ENCODE data around the gene BTN3A1. TPM values are rescaled to one million over a fixed set of nuclear protein-coding genes. Genes with fewer than 3 reads are reported as not detected.

Gene BTN3A1
- total and polyA plus RNA-seq, 2 of the 13 experiments (the other 11 are each of a cell fraction or from before 2014, with no cell fraction given): 13.3 to 14.0 TPM

DNA sequence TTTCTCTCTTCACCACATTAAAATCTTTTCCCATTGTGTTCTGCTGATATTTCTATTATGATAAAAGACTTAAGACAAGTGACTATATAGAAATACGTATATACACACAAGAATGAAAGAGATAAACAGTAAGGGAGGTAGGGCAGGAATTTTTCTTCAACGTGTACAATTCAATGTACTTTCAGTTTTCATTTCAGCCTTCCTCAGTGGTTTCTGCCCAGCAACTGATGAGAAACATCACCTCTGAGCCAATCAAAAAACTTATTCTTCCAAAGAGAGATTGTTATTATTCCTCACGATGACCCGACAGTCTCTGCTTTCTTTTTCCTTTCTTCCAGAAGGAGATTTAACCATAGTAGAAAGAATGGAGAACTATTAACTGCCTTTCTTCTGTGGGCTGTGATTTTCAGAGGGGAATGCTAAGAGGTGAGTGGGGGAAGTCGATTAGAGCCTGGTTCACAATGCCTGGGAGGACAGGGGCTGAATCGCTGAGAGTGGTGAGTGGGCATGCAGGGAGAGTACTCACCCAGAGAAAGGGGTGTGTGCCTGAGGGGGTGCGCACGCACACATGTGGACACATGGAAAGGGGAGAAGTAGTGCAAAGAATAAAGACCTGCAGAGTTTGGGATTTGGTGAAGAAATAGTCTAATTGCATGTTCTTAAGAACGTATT is at the start of gene BTN3A1 (continued):
- TF ChIP-seq, protein P1, sequence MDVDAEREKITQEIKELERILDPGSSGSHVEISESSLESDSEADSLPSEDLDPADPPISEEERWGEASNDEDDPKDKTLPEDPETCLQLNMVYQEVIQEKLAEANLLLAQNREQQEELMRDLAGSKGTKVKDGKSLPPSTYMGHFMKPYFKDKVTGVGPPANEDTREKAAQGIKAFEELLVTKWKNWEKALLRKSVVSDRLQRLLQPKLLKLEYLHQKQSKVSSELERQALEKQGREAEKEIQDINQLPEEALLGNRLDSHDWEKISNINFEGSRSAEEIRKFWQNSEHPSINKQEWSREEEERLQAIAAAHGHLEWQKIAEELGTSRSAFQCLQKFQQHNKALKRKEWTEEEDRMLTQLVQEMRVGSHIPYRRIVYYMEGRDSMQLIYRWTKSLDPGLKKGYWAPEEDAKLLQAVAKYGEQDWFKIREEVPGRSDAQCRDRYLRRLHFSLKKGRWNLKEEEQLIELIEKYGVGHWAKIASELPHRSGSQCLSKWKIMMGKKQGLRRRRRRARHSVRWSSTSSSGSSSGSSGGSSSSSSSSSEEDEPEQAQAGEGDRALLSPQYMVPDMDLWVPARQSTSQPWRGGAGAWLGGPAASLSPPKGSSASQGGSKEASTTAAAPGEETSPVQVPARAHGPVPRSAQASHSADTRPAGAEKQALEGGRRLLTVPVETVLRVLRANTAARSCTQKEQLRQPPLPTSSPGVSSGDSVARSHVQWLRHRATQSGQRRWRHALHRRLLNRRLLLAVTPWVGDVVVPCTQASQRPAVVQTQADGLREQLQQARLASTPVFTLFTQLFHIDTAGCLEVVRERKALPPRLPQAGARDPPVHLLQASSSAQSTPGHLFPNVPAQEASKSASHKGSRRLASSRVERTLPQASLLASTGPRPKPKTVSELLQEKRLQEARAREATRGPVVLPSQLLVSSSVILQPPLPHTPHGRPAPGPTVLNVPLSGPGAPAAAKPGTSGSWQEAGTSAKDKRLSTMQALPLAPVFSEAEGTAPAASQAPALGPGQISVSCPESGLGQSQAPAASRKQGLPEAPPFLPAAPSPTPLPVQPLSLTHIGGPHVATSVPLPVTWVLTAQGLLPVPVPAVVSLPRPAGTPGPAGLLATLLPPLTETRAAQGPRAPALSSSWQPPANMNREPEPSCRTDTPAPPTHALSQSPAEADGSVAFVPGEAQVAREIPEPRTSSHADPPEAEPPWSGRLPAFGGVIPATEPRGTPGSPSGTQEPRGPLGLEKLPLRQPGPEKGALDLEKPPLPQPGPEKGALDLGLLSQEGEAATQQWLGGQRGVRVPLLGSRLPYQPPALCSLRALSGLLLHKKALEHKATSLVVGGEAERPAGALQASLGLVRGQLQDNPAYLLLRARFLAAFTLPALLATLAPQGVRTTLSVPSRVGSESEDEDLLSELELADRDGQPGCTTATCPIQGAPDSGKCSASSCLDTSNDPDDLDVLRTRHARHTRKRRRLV (CRISPR knock-in tag; IDR thresholded peaks at IDR 0.05): no peak
- TF ChIP-seq ZNF343 (CRISPR knock-in tag; IDR thresholded peaks at IDR 0.05) (0 out of 2 replicates have a peak, but pooled peaks have one; percentile 28), ATF7 (IDR thresholded peaks at IDR 0.05) (no peak), ATF7 (CRISPR knock-in tag; IDR thresholded peaks at IDR 0.05) (no peak), KAT8 (CRISPR knock-in tag; IDR thresholded peaks at IDR 0.05) (peak; percentile 69), BHLHE40 (IDR thresholded peaks at IDR 0.05; ENCODE audit: low read length) (peak; percentile 7; the same call in 1 of the 2 replicates), SNAPC2 (CRISPR knock-in tag; IDR thresholded peaks at IDR 0.05) (0 out of 2 replicates have a peak, but pooled peaks have one; percentile 50), ZNF264 (CRISPR knock-in tag; IDR thresholded peaks at IDR 0.05) (0 out of 2 replicates have a peak, but pooled peaks have one; percentile 2), ZSCAN31 (CRISPR knock-in tag; IDR thresholded peaks at IDR 0.05; ENCODE audit: low read depth) (0 out of 2 replicates have a peak, but pooled peaks have one; percentile 41), SIN3A (IDR thresholded peaks at IDR 0.05; ENCODE audit: borderline replicate concordance, low read depth, low read length) (peak; percentile 61; the same call in 1 of the 2 replicates), ZNF615 (CRISPR knock-in tag; IDR thresholded peaks at IDR 0.05; ENCODE audit: borderline replicate concordance) (no peak), KDM5A (IDR thresholded peaks at IDR 0.05; ENCODE audit: borderline replicate concordance, low read length) (peak; percentile 66; the same call in 1 of the 2 replicates)
- TF ChIP-seq, protein P2, sequence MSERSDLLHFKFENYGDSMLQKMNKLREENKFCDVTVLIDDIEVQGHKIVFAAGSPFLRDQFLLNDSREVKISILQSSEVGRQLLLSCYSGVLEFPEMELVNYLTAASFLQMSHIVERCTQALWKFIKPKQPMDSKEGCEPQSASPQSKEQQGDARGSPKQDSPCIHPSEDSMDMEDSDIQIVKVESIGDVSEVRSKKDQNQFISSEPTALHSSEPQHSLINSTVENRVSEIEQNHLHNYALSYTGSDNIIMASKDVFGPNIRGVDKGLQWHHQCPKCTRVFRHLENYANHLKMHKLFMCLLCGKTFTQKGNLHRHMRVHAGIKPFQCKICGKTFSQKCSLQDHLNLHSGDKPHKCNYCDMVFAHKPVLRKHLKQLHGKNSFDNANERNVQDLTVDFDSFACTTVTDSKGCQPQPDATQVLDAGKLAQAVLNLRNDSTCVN (CRISPR knock-in tag; IDR thresholded peaks at IDR 0.05; ENCODE audit: borderline replicate concordance): 0 out of 2 replicates have a peak, but pooled peaks have one; percentile 35
- TF ChIP-seq, protein P3, sequence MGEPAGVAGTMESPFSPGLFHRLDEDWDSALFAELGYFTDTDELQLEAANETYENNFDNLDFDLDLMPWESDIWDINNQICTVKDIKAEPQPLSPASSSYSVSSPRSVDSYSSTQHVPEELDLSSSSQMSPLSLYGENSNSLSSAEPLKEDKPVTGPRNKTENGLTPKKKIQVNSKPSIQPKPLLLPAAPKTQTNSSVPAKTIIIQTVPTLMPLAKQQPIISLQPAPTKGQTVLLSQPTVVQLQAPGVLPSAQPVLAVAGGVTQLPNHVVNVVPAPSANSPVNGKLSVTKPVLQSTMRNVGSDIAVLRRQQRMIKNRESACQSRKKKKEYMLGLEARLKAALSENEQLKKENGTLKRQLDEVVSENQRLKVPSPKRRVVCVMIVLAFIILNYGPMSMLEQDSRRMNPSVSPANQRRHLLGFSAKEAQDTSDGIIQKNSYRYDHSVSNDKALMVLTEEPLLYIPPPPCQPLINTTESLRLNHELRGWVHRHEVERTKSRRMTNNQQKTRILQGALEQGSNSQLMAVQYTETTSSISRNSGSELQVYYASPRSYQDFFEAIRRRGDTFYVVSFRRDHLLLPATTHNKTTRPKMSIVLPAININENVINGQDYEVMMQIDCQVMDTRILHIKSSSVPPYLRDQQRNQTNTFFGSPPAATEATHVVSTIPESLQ (CRISPR knock-in tag; conservative IDR thresholded peaks at IDR 0.05): 0 out of 2 replicates have a peak, but pooled peaks have one; percentile 23
- TF ChIP-seq, protein P4, sequence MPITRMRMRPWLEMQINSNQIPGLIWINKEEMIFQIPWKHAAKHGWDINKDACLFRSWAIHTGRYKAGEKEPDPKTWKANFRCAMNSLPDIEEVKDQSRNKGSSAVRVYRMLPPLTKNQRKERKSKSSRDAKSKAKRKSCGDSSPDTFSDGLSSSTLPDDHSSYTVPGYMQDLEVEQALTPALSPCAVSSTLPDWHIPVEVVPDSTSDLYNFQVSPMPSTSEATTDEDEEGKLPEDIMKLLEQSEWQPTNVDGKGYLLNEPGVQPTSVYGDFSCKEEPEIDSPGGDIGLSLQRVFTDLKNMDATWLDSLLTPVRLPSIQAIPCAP (CRISPR knock-in tag; IDR thresholded peaks at IDR 0.05; ENCODE audit: low read depth): peak; percentile 94; the same call in 1 of the 2 replicates
